IMR-90 (cell line): ENCODE measurements around the gene DGAT2. TPM values are rescaled to one million over a fixed set of nuclear protein-coding genes. Genes with fewer than 3 reads are reported as not detected.

ENCODE experiments used
- ATAC-seq: fragments of 200-7000 bp; cut with Tn5 transposase; 2 replicates; pipeline ENCODE4 v1.9.1; 2020; ENCODE audit warnings: low read depth, mild to moderate bottlenecking, moderate library complexity
- BruUV-seq: library from RNA; stranded (reverse); fragments of 400-500 nt; replicated peaks from 2 replicates; lab custom pipeline; 2021; lab: Mats Ljungman, UMichigan
- CTCF ChIA-PET: fragments of 300-600 bp; formaldehyde crosslinking; extraction: SDS; loops from one replicate; lab custom pipeline; 2021; ENCODE audit warnings: antibody characterized with exemption; lab: Yijun Ruan, JAX
- POLR2A ChIA-PET: fragments of 300-600 bp; sonication (Branson Sonifier 250); formaldehyde crosslinking; loops from one replicate; lab custom pipeline; 2022; ENCODE audit warnings: antibody characterized with exemption; ENCODE audit not compliant: unreplicated experiment; lab: Charles Lee
- DNase-seq: peaks from one replicate; pipeline ENCODE4 v3.0.0; 2013
- H2AFZ ChIP-seq: replicated peaks from 2 replicates; pipeline ENCODE3; 2013; ENCODE audit warnings: low read length, mild to moderate bottlenecking; ENCODE audit not compliant: poor library complexity
- H2AK5ac ChIP-seq: 2 replicates; pipeline ENCODE4 v1.6.1; 2013; ENCODE audit warnings: low read depth, low read length, inconsistent platforms
- H2AK9ac ChIP-seq: replicated peaks from 2 replicates; pipeline ENCODE3; 2013; ENCODE audit warnings: mild to moderate bottlenecking, low read depth, low read length, moderate library complexity; ENCODE audit not compliant: poor library complexity
- H2BK120ac ChIP-seq: 2 replicates; pipeline ENCODE4 v1.6.1; 2013; ENCODE audit warnings: low read depth, low read length, inconsistent platforms
- H2BK15ac ChIP-seq: 3 replicates; pipeline ENCODE4 v1.6.1; 2013; ENCODE audit warnings: low read depth, low read length, inconsistent platforms
- H2BK20ac ChIP-seq: 2 replicates; pipeline ENCODE4 v1.6.1; 2013; ENCODE audit warnings: low read depth, mild to moderate bottlenecking, inconsistent platforms, low read length, moderate library complexity
- H2BK5ac ChIP-seq: 2 replicates; pipeline ENCODE4 v1.6.1; 2013; ENCODE audit warnings: mild to moderate bottlenecking, low read depth, low read length, inconsistent platforms; ENCODE audit not compliant: poor library complexity, severe bottlenecking
- H3K14ac ChIP-seq: replicated peaks from 2 replicates; pipeline ENCODE4 v1.6.1; 2013; ENCODE audit warnings: low read depth, low read length, inconsistent platforms
- H3K18ac ChIP-seq: 2 replicates; pipeline ENCODE4 v1.6.1; 2013; ENCODE audit warnings: low read depth, low read length, control low read depth
- H3K23ac ChIP-seq: 2 replicates; pipeline ENCODE4 v1.6.1; 2013; ENCODE audit warnings: low read depth, low read length, inconsistent platforms
- H3K27ac ChIP-seq: 2 replicates; pipeline ENCODE4 v1.5.1; 2013; ENCODE audit warnings: mild to moderate bottlenecking, control low read depth, low read length; ENCODE audit not compliant: insufficient read depth
- H3K27me3 ChIP-seq: 2 replicates; pipeline ENCODE4 v1.6.1; 2013; ENCODE audit warnings: low read length; ENCODE audit not compliant: control insufficient read depth, insufficient read depth
- H3K36me3 ChIP-seq: 2 replicates; pipeline ENCODE4 v1.6.1; 2013; ENCODE audit warnings: low read length, mixed read lengths; ENCODE audit not compliant: control insufficient read depth, insufficient read depth
- H3K4ac ChIP-seq: 2 replicates; pipeline ENCODE4 v1.6.1; 2013; ENCODE audit warnings: low read depth, low read length, inconsistent platforms
- H3K4me1 ChIP-seq: 2 replicates; pipeline ENCODE4 v1.6.1; 2013; ENCODE audit warnings: low read length, mixed read lengths; ENCODE audit not compliant: control insufficient read depth, insufficient read depth
- H3K4me2 ChIP-seq: 2 replicates; pipeline ENCODE4 v1.6.1; 2013; ENCODE audit warnings: low read depth, mild to moderate bottlenecking, control low read depth, low read length, moderate library complexity
- H3K4me3 ChIP-seq: 2 replicates; pipeline ENCODE4 v1.5.1; 2013; ENCODE audit warnings: low read depth, mild to moderate bottlenecking, control low read depth, low read length, moderate library complexity; ENCODE audit not compliant: insufficient read depth
- H3K56ac ChIP-seq: 2 replicates; pipeline ENCODE4 v1.6.1; 2013; ENCODE audit warnings: low read length, inconsistent platforms; ENCODE audit not compliant: insufficient read depth; ENCODE audit errors: extremely low read depth
- H3K79me1 ChIP-seq, 2 experiments: 2 replicates each; pipeline ENCODE4 v1.6.1; 2013; ENCODE audit warnings: low read length in 2 of 2, inconsistent platforms in 1 of 2, low read depth in 1 of 2
- H3K9ac ChIP-seq: 2 replicates; pipeline ENCODE4 v1.6.1; 2013; ENCODE audit warnings: low read depth, low read length, control low read depth
- H3K9me1 ChIP-seq: 2 replicates; pipeline ENCODE4 v1.6.1; 2013; ENCODE audit warnings: low read length, inconsistent platforms; ENCODE audit not compliant: insufficient read depth
- H3K9me3 ChIP-seq: 2 replicates; pipeline ENCODE4 v1.6.1; 2013; ENCODE audit warnings: low read length; ENCODE audit not compliant: control insufficient read depth, insufficient read depth
- H4K20me1 ChIP-seq: 2 replicates; pipeline ENCODE4 v1.6.1; 2013; ENCODE audit warnings: low read length, inconsistent platforms; ENCODE audit not compliant: insufficient read depth
- H4K5ac ChIP-seq: 2 replicates; pipeline ENCODE4 v1.6.1; 2013; ENCODE audit warnings: mild to moderate bottlenecking, low read depth, low read length, control low read depth
- H4K8ac ChIP-seq, 2 experiments: 2 replicates each; pipeline ENCODE4 v1.6.1; 2013; ENCODE audit warnings: low read depth in 2 of 2, low read length in 2 of 2, control low read depth in 1 of 2, inconsistent platforms in 1 of 2
- H4K91ac ChIP-seq: 2 replicates; pipeline ENCODE4 v1.6.1; 2013; ENCODE audit warnings: low read depth, low read length, inconsistent platforms; ENCODE audit not compliant: insufficient read depth
- BHLHE40 ChIP-seq: fragments of 150-350 bp; IDR thresholded peaks from 2 replicates; pipeline ENCODE4 v1.6.1; 2016; ENCODE audit warnings: mild to moderate bottlenecking, low read depth, low read length
- CEBPB ChIP-seq: IDR thresholded peaks from 2 replicates; pipeline ENCODE4 v1.6.1; 2012; ENCODE audit warnings: low read depth, low read length, improper control_type of control experiment
- CHD1 ChIP-seq: IDR thresholded peaks from 2 replicates; pipeline ENCODE4 v1.6.1; 2012; ENCODE audit warnings: low read depth, low read length, improper control_type of control experiment
- ELK1 ChIP-seq: fragments of 150-350 bp; IDR thresholded peaks from 2 replicates; pipeline ENCODE4 v1.6.1; 2016; ENCODE audit warnings: low read depth, mild to moderate bottlenecking, low read length, moderate library complexity, borderline replicate concordance
- FOS ChIP-seq: fragments of 150-350 bp; IDR thresholded peaks from 2 replicates; pipeline ENCODE4 v1.6.1; 2016; ENCODE audit warnings: low read depth, low read length
- MAFK ChIP-seq: IDR thresholded peaks from 2 replicates; pipeline ENCODE4 v1.6.1; 2012; ENCODE audit warnings: low read depth, low read length, improper control_type of control experiment
- MAZ ChIP-seq: IDR thresholded peaks from 2 replicates; pipeline ENCODE4 v1.6.1; 2012; ENCODE audit warnings: low read depth, mild to moderate bottlenecking, low read length, improper control_type of control experiment, moderate library complexity, borderline replicate concordance
- MXI1 ChIP-seq: IDR thresholded peaks from 2 replicates; pipeline ENCODE4 v1.6.1; 2012; ENCODE audit warnings: low read depth, mild to moderate bottlenecking, low read length, moderate library complexity, borderline replicate concordance
- NFE2L2 ChIP-seq: fragments of 150-350 bp; IDR thresholded peaks from 2 replicates; pipeline ENCODE4 v1.6.1; 2016; ENCODE audit warnings: low read depth, mild to moderate bottlenecking, low read length
- POLR2A ChIP-seq: IDR thresholded peaks from 2 replicates; pipeline ENCODE4 v1.6.1; 2012; ENCODE audit warnings: mild to moderate bottlenecking, low read depth, low read length
- RAD21 ChIP-seq: IDR thresholded peaks from 2 replicates; pipeline ENCODE4 v1.6.1; 2012; ENCODE audit warnings: low read length, improper control_type of control experiment
- SMC3 ChIP-seq: fragments of 150-350 bp; IDR thresholded peaks from 2 replicates; pipeline ENCODE4 v1.6.1; 2016; ENCODE audit warnings: low read depth, mild to moderate bottlenecking, antibody characterized with exemption, low read length, moderate library complexity
- WGBS, 2 experiments: methylation state at CpG; one replicate each; pipeline versions ENCODE4 v1.1.5 to v1.1.7; 2013; ENCODE audit warnings: missing lambda C conversion rate in 2 of 2; ENCODE audit not compliant: insufficient read length in 1 of 2; ENCODE audit errors: extremely low coverage in 2 of 2; 5-methylcytosine and 5-hydroxymethylcytosine counted together
- dilution Hi-C: fragments of 300-500 bp; cut with HindIII; formaldehyde crosslinking; loops from one replicate; pipeline ENCODE4 v1.14.3; 2018; ENCODE audit warnings: low sequenced_read_pairs; ENCODE audit not compliant: unreplicated experiment
- in situ Hi-C: fragments of 300-500 bp; cut with MboI; formaldehyde crosslinking; loops from 3 replicates; pipeline ENCODE4 v1.14.3; 2019; ENCODE audit warnings: low sequenced_read_pairs, inconsistent platforms, mixed read lengths
- intact Hi-C: fragments of 100-400 bp; cut with micrococcal nuclease; formaldehyde crosslinking; loops from 2 replicates; pipeline ENCODE4 v1.10.0; 2022
- polyA plus RNA-seq, 3 experiments: library from polyadenylated mRNA; depleted of rRNA; stranded (reverse); fragments of >200 nt; gene quantifications; 2 replicates each; pipeline ENCODE4 v1.2.3, GENCODE V29; 2012; ENCODE audit warnings: low replicate concordance in 1 of 3
- total RNA-seq: library from RNA; depleted of rRNA; stranded (reverse); fragments of >200 nt; gene quantifications from 2 replicates; pipeline ENCODE4 v1.2.3, GENCODE V29; 2012
- TF ChIP-seq, protein P1 (sequence below): conservative IDR thresholded peaks from 2 replicates; pipeline ENCODE4 v1.5.1; 2012; ENCODE audit warnings: mild to moderate bottlenecking, low read depth, low read length, improper control_type of control experiment
- TF ChIP-seq, protein P2 (sequence below): fragments of 150-350 bp; IDR thresholded peaks from 2 replicates; pipeline ENCODE4 v1.6.1; 2017; ENCODE audit warnings: mild to moderate bottlenecking, antibody characterized with exemption, low read length, low read depth

Gene DGAT2
- total and polyA plus RNA-seq, 2 of the 4 experiments (the other 2 are of a cell fraction) = 2.3 to 2.4 TPM

DNA sequence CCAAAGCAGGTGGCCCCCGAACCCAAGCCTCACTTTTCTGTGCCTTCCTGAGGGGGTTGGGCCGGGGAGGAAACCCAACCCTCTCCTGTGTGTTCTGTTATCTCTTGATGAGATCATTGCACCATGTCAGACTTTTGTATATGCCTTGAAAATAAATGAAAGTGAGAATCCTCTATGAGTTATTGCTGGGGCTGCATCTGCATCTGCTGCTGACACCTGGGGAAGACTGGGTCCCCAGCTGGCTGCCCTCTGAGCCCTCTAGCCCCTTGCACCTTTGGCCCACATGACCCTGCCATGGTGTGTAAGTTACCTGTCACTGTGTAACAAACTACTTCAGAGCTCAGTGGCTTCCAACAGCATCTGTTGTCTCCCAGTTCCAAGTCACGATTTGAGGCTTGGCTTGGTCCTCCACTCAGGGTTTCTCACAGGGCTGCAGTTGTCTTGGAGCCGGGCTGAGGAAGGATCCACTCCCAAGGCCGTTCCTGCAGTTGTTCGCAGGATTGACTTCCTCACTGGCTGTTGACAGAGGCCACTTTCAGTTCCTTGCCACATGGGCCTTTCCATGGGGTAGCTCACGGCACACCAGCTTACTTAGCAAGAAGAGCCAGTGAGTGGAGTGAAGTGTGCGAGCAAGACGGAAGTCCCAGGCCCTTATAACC, 32.9 kb downstream of the DGAT2 start:
- Histone ChIP-seq H3K27ac (no peak overlapping the region), H4K91ac (no peak overlapping the region), H3K9me3 (no peaks in the 10 kb centered on the region), H3K4me1 (peaks cover 2% of the 10 kb centered on the region), H3K56ac (no peak overlapping the region), H2AFZ (no peak overlapping the region), H4K5ac (no peak overlapping the region), H4K8ac (no peak overlapping the region), H2AK5ac (no peak overlapping the region), H2BK120ac (no peak overlapping the region), H3K9me1 (0 out of 2 replicates have a peak, but pooled peaks cover 3% of the 10 kb centered on the region), H3K23ac (no peak overlapping the region), H3K18ac (no peak overlapping the region), H2BK15ac (no peak overlapping the region), H2AK9ac (peak overlapping the region; percentile 73), H2BK20ac (no peak overlapping the region), H2BK5ac (no peak overlapping the region), H3K4me2 (no peak overlapping the region), H3K36me3 (no peaks in the 10 kb centered on the region), H4K20me1 (0 out of 2 replicates have a peak, but pooled peaks cover 5% of the 10 kb centered on the region), H3K27me3 (no peaks in the 10 kb centered on the region), H3K14ac (no peak overlapping the region), H3K9ac (no peak overlapping the region), H3K4ac (no peak overlapping the region), H3K79me1 (no peaks in the 10 kb centered on the region), H3K4me3 (no peak overlapping the region)
- ATAC-seq (no peak), DNase-seq (no peak)
- ChIA-PET POLR2A (no interaction called here), CTCF (no interaction called here)
- no TSS peak for BruUV-seq
- dilution Hi-C loops (no loop called here), intact Hi-C loops (loop anchor here (2.0 to 5.0 kb wide), 2 partner anchors 351 to 517 kb away; no protein-coding TSS in a partner anchor), in situ Hi-C loops (loop anchor here (10.0 kb wide), 1 partner anchor 513 kb away; no protein-coding TSS in a partner anchor)
- no peak for TF ChIP-seq NFE2L2
- no peak for TF ChIP-seq RAD21
- no peak for TF ChIP-seq POLR2A
- no peak for TF ChIP-seq MAZ
- TF ChIP-seq SMC3 = no peak
- TF ChIP-seq FOS = no peak
- TF ChIP-seq, protein P1, sequence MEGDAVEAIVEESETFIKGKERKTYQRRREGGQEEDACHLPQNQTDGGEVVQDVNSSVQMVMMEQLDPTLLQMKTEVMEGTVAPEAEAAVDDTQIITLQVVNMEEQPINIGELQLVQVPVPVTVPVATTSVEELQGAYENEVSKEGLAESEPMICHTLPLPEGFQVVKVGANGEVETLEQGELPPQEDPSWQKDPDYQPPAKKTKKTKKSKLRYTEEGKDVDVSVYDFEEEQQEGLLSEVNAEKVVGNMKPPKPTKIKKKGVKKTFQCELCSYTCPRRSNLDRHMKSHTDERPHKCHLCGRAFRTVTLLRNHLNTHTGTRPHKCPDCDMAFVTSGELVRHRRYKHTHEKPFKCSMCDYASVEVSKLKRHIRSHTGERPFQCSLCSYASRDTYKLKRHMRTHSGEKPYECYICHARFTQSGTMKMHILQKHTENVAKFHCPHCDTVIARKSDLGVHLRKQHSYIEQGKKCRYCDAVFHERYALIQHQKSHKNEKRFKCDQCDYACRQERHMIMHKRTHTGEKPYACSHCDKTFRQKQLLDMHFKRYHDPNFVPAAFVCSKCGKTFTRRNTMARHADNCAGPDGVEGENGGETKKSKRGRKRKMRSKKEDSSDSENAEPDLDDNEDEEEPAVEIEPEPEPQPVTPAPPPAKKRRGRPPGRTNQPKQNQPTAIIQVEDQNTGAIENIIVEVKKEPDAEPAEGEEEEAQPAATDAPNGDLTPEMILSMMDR = no peak
- TF ChIP-seq MXI1 = no peak
- no peak for TF ChIP-seq BHLHE40
- TF ChIP-seq CHD1 = no peak
- no peak for TF ChIP-seq MAFK
- TF ChIP-seq, protein P2, sequence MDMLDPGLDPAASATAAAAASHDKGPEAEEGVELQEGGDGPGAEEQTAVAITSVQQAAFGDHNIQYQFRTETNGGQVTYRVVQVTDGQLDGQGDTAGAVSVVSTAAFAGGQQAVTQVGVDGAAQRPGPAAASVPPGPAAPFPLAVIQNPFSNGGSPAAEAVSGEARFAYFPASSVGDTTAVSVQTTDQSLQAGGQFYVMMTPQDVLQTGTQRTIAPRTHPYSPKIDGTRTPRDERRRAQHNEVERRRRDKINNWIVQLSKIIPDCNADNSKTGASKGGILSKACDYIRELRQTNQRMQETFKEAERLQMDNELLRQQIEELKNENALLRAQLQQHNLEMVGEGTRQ = no peak
- no peak for TF ChIP-seq ELK1
- TF ChIP-seq CEBPB = no peak
- WGBS, 2 experiments = 69% methylated on average over 2 of the region's 9 CpGs; no CpG with 5 or more reads in 1 of the 2 experiments
